ENCODE measurements around the gene PADI1. TPM values are rescaled to one million over a fixed set of nuclear protein-coding genes. Genes with fewer than 3 reads are reported as not detected.

Gene PADI1
- total RNA-seq, 1 donor from 2014 or later = 0.85 TPM

DNA sequence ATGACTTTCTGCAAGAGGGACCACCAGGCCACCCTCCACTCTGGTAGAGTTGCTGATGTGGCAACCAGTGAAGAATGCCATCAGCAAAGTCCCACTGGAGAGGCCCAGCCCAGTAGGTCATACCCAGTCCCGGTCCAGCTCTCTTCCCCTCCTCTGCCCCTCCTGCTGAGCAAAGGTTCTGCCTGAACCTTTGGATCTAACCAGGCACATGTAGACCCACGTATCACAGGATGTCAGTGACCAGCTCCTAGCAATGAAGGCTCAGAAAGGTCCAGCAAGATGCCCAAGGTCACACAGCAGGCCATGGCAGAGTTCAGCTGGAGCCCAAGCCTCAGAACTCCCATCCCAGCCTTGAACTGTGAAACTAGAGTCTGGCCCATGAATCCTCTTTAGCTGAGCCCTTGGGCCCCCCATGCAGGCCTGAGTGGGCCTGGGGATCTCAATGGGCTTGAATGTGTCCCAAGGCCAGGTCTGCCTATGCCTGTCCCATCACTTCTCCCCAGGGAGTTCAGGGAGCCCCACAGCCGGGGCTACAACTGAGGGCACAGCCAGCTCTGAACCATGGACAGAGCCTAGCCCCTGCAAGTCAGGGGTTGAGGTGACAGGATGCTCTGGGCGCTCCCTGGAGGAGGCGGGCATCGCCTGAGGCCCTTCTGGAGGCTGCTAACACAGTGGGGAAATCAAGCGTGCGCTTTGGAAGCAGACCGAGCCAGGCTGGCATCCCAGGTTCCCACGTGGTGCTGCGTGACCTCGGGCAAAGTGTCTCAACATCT, 21.4 kb upstream of the PADI1 start:
- no peak for DNase-seq

DNA sequence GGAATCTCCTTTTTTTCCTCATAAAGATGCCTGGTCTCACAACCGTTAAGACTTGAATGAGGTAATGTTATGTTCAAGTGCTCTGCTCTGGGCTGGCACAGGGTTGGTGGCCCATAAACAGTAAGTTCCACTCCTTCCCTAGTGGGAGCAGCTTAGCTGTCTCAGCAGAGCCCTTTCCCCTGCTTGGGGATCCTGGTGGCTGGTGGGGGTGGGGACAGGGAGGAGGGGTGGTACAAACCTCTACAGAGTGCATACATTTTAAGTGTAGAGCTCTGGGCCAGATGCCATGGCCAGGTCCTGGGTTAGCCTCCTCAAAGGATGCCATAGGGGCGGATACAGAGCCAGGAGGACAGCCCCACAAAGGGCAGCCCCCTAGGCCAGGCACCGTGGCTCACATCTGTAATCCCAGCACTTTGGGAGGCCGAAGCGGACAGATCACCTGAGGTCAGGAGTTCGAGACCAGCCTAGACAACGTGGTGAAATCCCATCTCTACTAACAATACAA, 20.7 kb upstream of the PADI1 start:
- DNase-seq = no peak

DNA sequence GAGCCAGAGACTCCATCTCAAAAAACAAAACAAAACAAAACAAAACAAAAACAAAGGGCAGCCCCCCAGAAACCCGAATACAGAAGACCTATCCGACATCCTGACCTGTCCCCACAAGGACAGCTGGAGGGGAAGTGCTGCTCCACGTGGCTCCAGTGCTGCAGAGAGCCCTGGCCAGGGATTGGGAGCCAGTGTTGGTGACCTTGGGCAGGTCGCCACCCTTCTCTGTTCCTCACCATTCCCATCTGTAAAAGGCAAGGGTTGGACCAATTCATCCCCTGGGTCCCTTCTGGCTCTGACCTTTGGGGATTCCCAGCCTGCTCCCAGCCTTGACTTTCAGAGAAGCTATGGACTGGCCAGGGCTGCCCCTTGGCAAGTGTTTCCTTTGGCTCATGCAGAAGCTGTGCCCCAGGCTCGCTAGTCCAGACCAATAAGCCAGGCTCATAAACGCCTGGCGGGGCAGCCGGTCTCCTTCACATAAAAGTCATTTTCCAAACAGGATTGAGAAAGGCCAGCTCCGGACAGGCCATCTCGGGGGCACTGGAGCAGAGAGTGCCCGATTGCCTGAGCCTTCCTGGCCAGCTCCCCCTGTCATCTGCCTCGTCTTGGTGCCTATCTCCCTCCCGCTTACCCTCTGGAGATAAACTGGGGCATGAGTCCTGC, 20.0 kb upstream of the PADI1 start:
- no peak for DNase-seq

DNA sequence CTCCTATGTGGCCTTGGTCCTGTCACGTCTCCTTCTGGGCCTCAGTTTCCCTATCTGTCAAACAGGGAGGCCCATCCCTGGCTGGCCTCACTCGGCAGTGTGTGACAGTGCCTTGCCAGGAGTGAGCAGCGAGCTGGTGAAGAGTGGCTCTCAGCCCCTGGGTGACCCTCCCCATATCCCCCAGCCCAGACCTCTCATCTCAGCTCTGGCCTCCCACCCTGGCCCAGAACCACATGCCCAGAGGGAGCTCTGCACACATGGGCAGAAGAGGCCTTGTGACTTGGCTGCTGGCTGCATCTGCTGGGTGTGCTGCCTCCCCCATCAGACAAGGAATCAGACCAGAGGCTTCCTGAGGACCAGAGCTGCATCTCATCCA, 19.5 kb upstream of the PADI1 start:
- DNase-seq = no peak

DNA sequence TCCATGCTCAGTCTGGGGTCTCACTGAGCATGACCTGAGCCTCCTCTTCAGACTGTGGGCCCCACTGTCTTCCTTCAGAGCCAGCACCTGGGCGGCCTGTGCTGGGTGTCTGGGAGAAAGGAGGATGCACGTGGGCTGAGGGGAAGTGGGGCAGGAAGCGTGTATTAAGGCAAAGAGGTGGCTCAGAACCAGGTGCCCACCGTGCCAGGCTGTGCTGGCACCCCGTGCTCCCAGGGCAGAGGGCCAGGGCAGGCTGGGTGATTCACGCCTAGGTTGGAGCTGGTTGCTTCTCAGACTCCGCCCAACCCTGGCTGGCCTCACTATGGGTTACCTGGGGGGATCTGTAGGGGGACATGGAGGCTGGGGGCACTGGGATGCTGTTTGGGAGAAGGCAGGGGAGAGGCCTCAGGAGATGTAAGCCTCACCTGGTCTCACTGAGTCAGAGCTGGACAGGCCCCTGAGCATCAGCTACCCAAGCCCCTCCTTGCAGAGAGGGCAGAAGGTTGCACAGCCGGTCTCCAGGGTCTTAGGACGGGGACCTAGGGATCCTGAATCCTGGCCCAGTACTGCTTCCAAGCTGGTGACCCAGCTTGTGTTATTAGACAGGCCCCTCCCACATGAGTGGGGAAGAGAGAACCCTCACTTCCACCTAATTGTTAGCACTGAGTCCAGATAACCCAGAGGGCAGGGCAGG, 18.6 kb upstream of the PADI1 start:
- DNase-seq = peak; percentile 17

DNA sequence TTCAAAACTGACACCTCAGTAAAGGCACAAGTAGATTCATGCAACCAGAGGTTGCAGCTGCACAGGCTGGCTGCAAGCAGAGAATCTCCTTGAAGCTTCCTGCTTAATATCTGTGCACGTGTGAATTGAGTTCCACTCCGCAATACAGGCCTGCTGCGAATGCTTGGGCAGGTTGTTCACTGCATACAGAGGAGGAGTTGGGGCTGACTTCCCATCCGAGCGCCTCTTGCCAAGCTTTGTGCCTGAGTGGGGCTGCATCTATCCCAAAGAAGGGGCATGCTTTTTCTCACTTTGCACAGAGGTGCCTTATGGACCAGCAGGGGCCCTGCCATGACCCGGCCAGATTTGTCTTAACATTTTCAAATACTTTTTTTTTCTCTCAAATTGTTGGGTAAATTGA, 17.9 kb upstream of the PADI1 start:
- no peak for DNase-seq

DNA sequence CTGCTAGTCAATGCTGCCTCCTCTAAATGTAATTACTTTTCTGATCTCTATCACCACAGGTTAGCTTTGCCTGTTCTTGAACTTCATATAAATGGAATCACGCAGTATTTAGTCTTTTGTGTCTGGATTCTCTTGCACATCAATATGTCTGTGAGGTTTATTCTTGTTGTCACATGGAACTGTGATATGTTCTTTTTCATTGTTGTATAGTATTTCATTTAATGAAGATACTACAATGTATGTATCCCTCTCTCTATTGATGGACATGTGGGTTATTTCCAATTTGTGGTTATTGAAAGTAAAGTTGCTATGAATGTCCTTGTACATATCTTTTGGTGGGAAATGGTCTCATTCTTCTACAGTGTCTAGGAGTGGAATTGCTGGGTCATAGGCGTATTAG, 16.7 kb upstream of the PADI1 start:
- DNase-seq = no peak

DNA sequence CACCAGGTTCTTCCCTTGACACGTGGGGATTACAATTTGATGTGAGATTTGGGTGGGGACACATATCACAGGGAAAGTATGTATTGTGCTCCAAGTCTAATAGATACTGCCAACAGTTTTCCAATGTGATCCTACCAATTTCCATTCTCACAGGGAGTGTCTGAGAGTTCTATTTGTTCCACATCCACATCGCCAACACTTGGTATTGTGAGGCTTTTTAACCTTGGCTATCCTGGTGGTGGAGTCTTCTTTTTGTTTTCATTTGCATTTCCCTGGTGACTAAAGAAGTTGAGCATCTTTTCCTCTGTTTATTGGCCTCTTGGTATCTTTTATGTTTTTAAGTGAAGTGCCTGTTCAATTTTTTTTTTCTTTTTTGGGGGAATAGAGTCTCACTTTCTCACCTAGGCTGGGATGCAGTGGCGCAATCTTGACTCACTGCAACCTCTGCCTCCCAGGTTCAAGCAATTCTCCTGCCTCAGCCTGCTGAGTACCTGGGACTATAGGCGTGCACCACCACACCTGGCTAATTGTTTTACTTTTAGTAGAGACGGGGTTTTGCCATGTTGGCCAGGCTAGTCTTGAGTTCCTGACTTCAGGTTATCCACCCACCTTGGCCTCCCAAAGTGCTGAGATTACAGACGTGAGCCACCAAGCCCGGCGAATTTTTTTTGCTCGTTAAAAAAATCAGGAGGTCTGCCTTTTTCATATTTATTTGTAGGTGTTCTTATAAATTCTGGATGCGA, 15.9 kb upstream of the PADI1 start:
- DNase-seq = no peak

DNA sequence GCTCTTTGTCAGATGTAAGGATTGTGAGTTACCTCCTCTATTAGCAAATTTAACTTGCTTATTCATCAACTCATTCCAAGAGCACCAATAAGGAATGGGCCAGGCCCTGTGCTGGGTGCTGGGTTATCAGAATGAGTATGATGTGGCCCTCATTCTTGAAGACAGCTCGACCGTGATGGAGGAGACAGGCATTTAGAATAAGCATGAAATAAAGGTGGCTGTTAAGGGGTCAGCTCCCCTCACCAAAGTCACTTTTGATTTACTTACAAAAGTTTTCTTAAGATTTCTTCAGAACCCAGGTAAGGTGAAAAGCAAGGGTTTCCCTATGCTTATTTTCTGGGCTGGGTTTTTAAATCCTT, 15.3 kb upstream of the PADI1 start:
- no peak for DNase-seq

DNA sequence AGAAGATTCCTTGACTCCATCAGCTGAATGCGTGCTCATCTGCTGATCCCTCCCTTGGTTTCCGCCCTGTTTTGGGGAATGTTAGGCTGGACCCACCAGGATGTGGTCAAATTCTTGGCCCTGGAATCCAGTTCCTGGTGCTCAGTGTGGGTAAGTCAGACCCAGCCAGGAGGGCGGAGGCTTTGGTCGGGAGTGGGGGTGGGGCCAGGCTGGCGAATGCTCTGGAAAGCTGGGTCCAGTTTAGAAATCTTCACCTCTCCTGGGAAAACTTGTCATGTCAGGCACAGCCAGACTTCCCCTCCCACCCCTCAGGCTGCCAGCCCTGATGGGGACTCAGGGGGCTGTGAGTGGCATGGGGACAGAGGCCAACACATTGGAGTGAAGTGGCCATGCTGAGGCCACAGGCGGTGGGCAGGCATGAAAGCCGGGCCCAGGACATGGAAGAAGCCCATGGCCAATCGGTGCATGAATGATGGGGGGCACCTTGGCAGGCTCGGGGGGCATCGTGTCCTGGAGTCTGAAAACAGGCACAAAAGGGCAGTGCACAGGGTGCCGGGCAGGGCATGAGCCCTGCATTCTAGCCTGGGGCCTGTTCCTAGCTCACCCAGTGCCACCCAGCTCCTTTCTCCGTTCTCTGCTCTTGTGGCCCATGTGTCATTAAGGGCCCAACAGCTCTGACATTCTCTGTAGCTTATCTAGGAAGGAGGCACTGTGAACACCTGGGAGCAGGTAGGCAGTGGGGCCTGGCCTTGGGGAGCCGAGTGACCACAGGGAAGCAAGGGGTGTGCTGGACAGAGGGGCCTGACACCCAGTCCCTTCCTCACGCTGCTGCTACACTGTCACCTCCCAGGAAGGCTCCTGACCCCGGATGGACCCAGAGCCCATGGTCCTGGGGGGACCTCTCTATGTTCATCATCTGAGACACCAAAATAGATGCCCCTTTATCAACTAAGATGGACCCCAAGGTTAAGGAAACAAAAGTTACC, 14.6 kb upstream of the PADI1 start:
- no peak for DNase-seq

DNA sequence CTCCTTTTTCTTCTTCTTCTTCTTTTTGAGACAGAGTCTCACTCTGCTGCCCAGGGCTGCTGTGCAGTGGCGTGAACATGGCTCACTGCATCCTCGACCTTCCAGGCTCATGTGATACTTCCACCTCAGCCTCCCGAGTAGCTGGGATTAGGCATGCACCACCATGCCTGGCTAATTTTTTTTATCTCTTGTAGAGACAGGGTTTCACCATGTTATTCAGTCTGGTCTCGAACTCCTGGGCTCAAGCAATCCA, 13.0 kb upstream of the PADI1 start:
- no peak for DNase-seq

DNA sequence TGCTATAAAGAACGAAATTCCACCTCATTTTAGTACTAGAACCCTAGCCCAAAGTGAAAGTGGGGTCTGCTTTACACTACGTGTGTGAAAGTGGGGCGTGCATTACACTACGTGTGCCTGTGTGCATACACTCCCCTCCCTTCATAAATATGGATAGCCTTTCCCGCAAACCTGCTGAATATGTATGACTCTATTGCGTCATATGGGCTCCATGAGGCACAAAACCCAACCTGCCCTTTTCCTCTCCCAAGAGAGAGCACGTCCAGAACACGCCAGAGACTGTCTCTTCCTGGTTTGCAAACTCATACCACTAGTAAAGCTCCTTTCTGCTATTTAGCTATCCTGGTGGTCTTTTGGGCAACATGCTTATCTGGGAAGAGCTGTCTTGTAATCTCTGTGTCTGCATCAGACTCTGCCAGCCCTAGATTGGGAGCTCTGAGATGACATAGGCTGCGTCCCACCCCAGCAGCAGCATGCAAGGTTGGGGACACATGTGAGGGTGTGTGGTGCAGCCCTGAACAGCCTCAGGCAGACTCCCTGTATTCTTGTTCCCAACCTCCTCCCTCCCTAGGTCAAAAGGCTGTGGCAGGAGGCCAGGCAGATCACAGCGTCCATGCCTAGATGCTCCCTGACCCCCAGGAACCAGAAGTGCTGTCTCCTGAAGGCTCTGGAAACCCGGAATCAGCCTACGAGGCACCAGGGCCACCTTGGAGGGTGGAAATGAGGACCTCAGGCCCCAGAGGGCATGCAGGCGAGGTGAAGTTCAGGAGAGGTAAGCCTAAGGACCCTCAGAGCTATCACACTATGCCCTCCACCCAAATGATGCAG, 12.3 kb upstream of the PADI1 start:
- DNase-seq = no peak

DNA sequence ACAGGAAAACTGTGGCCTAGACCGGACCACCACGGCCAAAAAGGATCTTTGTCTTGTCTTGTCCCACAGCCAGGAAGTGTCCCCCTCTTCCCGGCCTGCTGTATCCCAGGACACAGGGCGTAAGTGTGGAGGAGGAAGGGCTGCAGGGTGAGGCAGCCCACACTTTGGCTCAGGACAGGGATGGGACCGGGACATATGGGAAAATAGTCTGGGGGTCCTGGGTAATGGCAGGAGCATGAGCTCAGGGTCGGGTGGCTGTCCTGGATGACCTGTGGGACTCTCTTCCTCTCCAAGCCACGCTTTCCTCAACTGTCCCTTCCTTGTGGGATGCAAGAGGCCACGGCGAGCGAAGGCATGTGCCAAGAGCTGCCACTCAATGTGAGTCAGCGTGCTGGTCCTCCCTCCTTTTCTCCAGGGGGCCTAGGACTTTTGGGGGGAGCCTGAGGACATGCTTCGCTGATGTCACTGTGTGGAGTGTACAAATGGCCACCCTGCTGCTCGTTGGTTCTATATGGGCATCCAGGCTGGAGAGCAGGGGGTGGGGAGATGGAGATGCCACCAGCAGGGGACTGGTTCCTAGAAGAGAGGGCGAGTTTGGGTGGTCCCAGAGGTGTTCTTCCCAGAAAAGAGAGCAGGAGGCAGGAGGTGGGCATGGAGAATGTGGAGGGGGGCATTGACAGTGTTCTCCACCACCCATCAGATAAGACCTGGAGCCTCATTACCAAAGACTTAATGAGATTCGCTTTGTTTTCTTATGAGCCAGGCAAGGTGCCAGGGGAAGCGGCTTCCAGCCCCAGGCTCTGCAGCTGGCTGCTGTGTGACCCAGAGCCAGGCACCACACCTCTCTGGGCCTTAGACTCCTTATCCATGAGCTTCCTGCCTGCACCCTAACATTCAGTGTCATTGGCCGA, 11.5 kb upstream of the PADI1 start:
- no peak for DNase-seq

DNA sequence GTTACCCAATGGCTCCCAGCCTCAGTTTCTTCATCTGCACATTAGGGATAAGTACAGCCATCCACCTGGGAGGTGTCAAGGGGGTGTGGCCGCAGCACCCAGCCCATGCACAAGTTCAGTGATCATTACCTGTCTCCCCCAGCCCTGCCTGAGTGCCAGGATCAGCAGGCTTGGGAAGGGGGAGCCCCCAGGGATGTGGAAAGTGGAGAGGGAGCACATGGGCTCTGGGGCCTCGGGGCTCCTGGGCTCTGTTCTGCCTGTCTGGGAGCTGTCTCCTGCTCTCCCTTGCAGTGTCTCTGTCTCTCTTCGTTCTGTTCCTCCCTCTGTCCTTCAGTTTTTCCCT, 10.8 kb upstream of the PADI1 start:
- DNase-seq = no peak

DNA sequence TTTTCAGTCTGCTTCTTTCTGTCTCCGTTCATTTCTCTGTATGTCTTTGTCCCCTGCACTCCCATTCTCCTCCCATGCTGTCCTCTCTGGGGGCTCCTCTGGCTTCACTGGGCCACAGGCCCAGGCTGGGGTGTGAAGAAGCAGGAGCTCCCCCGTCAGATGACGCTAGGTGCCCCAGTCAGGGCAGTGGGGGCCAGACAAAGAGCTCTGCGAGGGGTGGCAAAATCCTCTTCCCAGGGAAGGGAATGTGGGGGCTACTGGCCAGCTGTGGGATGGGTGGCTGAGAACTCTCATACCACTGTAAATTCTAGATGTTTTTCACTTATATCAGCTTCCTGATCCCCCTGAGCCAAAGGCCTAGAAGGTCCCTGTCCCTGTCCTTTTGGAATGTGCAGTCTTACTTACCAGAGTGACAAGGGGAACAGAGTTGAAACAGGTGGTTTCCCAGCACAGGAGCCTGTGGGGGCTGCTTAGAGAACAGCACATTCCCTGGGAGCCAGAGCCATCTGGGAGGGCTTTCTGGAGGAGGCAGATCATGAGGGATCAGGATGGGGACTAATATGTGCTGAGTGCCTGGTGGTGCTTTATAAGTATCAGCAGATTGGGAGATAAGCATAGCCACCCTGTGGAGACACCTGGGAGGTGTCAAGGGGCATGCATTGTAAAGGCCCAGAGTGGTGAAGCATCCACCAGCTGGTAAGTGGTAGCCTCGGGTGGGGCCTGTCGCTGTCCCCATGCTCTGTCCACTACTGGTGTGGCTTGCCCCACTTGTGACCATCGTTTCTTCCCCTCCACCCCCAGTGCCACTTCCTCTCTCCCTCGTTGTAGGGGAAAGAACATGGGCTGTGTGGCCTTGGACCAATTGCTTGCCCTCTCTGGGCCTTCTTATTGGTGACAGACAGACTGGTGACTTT, 10.1 kb upstream of the PADI1 start:
- no peak for DNase-seq

DNA sequence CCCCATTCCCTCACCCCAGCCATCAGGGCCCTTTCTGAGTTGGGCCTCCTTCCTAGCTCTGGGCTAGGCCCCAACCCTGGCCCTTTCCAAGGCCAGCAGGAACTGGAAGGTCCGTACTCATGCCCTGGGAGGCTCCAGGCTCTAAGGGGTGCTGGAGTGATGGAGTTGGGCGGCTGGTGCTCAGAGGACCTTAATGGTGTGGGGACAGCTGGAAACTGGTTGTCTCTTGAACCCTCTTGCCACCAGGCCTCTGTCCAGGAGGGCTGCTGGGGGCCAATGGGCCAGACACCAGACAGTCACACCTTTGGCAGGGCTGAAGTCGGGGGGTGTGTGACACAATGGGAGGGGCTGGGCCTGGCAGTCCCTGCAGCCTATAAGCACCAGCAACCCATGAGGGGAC, 9.2 kb upstream of the PADI1 start:
- DNase-seq = no peak

DNA sequence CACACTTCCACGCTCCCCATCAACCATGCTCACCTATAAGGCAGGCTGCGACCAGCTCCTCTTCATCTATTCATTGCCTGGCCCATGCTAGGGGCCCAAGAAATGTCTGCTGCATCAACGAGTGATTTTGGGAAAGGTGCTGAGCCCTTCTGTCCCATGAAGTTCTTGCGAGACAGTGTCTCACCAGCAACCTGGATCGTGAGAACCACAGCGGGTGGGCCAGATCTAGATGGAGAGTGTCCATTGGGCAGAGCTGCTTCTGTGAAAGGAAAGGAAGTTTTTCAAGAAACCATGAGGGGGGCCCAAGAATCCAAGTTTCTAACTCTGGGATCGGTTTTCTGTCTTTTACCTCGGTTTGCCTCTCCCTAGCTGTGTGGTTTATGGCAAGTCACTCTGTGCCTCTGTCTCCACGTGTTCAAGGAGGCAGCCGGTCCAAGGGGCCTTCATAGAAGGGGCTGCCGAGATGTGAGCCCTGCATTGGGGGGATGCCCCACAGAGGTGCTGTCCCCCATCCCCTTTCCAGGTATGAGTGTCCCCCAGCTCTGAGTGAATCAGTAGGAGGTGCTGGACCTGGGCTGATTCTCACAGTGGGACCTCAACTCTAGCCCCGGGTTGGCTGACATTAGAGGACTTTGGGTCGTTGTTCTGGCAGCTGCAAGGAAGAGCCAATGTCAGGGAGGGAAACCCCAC, 8.3 kb upstream of the PADI1 start:
- no peak for DNase-seq

DNA sequence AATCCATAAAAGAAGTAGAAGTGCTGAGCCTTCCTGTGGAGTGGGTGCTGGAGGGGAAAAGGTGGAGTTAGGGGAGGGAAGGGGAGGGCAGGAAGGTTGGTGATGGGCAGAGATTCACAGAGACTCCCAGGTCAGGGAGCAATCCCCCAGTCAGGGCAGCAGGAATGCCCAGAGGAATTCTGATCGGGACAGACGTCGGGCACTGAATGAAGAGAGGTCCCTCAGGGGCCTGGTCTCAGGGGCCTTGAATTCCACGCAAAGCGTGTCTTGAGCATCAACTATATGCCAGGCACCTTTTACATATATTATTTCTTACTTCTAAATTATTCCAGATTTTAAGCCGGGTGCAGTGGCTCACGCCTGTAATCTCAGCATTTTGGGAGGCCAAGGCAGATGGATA, 7.2 kb upstream of the PADI1 start:
- DNase-seq = no peak

Measured in dermis blood vessel endothelial cell (primary cell).